LNCaP clone FGC (cell line): ENCODE measurements around the gene CSE1L.
"Not testable (repeated sequence)": the region's sequence is repeated elsewhere in the genome, so short reads cannot be mapped to it uniquely, and the experiment has no call there.

Experiments used
- DNase-seq: peaks from one replicate; pipeline ENCODE4 v3.0.0-alpha.2; 2011; ENCODE audit warnings: low read depth
- H3K4me3 ChIP-seq: 2 replicates; pipeline ENCODE4 v1.5.1; 2011; ENCODE audit warnings: mild to moderate bottlenecking, low read depth, low read length, control low read depth
- TF ChIP-seq, protein P1 (sequence below): IDR thresholded peaks from 2 replicates; pipeline ENCODE4 v1.5.1; 2012; ENCODE audit warnings: mild to moderate bottlenecking; ENCODE audit not compliant: control insufficient read depth, insufficient read depth; ENCODE audit errors: extremely low read depth

Gene CSE1L

GRCh38 chr20:49098136-49098535 lies 52.0 kb downstream of the CSE1L start:
- DNase-seq: no peak
- TF ChIP-seq, protein P1, sequence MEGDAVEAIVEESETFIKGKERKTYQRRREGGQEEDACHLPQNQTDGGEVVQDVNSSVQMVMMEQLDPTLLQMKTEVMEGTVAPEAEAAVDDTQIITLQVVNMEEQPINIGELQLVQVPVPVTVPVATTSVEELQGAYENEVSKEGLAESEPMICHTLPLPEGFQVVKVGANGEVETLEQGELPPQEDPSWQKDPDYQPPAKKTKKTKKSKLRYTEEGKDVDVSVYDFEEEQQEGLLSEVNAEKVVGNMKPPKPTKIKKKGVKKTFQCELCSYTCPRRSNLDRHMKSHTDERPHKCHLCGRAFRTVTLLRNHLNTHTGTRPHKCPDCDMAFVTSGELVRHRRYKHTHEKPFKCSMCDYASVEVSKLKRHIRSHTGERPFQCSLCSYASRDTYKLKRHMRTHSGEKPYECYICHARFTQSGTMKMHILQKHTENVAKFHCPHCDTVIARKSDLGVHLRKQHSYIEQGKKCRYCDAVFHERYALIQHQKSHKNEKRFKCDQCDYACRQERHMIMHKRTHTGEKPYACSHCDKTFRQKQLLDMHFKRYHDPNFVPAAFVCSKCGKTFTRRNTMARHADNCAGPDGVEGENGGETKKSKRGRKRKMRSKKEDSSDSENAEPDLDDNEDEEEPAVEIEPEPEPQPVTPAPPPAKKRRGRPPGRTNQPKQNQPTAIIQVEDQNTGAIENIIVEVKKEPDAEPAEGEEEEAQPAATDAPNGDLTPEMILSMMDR: no peak
- no peak overlapping the region for H3K4me3 ChIP-seq

- TF ChIP-seq, protein P1: no peak
- H3K4me3 ChIP-seq: no peak overlapping the region
- DNase-seq: no peak
Observed at GRCh38 chr20:49099011-49099410, 52.9 kb downstream of the CSE1L start.

DNA sequence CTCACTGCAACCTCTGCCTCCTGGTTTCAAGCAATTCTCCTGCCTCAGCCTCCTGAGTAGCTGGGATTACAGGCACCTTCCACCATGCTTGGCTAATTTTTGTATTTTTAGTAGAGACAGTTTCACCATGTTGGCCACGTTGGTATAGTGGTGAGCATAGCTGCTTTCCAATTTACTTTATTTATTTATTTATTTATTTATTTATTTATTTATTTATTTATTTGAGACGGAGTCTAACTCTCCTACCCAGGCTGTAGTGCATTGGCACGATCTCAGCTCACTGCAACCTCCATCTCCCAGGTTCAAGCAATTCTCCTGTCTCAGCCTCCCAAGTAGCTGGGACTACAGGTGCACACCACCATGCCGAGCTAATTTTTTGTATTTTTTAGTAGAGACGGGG lies 54.2 kb downstream of the CSE1L start:
- H3K4me3 ChIP-seq, DNase-seq: not testable (repeated sequence)

DNA sequence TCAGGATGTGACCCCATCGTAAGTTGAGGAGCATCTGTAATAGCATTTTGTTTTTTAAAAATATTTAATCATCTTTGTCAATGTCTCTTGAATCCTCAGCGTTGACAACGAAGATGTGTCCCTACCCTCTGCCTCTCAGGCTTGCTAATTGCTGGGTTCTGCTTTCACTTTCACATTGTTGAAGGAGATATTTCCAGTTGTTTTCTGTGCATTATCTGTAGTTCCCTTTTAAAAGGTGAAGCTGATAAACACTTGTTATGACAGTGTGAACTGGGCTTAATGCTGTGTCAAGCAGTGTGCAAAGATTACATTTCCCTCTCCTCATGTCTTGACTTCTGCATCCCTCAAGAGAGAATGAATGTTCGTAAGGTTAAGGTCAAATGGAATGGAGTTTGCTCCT lies 54.9 kb downstream of the CSE1L start:
- TF ChIP-seq, protein P1: no peak

DNA sequence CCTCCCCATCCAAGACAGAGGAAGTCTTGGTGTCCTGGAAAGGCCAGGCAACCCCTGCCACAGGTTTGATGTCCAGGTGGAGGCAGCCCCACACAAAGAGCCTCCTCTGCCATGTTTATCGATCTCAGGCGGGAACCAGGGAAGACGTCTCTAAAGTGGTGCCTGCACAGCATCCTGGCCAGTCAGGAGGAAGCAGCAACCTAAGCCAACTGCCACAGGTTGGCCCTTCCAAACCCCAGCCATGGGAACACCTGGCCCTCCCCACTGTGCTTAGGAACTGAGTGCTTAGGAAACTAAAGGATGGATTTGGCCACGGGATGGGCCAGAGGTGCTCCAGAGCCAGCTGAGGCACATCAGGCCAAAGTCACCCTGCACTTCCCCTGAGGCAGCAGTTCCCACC lies 56.9 kb downstream of the CSE1L start:
- TF ChIP-seq, protein P1: no peak
- H3K4me3 ChIP-seq: no peak overlapping the region
- no peak for DNase-seq

More for the DNA sequence above, 54.9 kb downstream of the CSE1L start:
- no peak for DNase-seq
- no peak overlapping the region for H3K4me3 ChIP-seq

GRCh38 chr20:49103647-49104364 lies 57.7 kb downstream of the CSE1L start:
- no peak overlapping the region for H3K4me3 ChIP-seq
- TF ChIP-seq, protein P1: no peak
- DNase-seq: no peak

DNA sequence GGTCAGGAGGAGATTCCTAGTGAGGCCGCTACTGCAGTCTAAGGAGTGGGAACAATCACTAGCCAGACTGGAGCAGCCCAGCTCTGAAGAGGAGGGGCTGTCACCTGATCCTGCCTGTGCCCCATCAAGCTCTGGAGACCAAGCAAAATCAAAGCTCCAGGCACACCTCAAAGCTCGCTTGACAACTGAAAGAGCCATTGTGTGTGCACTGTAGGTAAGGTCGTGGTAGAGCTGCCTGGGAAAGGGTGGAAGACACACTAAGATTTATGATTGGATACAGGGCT lies 58.2 kb downstream of the CSE1L start:
- TF ChIP-seq, protein P1: no peak
- H3K4me3 ChIP-seq: no peak overlapping the region
- no peak for DNase-seq

DNA sequence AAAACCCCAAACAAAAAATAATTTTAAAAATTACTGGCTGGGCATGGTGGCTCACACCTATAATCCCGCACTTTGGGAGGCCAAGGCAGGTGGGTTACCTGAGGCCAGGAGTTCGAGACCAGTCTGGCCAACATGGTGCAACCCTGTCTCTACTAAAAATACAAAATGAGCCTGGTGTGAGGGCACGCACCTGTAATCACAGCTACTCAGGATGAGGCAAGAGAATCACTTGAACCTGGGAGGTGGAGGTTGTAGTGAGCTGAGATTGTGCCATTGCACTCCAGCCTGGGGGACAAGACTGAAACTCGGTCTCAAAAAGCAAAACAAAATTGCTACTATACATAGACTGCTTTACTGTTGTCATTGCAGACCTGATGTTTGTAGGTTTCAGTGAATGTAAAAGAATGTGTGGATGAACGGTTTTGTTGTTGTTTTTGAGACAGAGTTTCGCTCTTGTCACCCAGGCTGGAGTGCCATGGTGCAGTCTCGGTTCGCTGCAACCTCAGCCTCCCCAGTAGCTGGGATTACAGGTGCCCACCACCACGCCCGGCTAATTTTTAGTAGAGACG lies 59.0 kb downstream of the CSE1L start:
- not testable (repeated sequence) for DNase-seq, H3K4me3 ChIP-seq
